Measurements from ENCODE around the gene POC1A. TPM values are rescaled to one million over a fixed set of nuclear protein-coding genes. Genes with fewer than 3 reads are reported as not detected.
A peak's percentile ranks its signal among the peaks of the same experiment; 100 is the strongest.

The POC1A gene
- total RNA-seq, 1 donor from 2014 or later, result 9.4 TPM

- no peaks in the 10 kb centered on the region for H3K27me3 Mint-ChIP-seq (ENCODE audit: low read depth)
- no peak overlapping the region for H3K27ac Mint-ChIP-seq
- H3K36me3 Mint-ChIP-seq, result no peaks in the 10 kb centered on the region
- H3K9me3 Mint-ChIP-seq, result no peaks in the 10 kb centered on the region
- peaks cover 8% of the 10 kb centered on the region for H3K4me1 Mint-ChIP-seq
- DNase-seq (ENCODE audit: low spot score in 2 of 2, unreplicated experiment in 2 of 2), result no peak
- H3K4me3 Mint-ChIP-seq, result no peak overlapping the region
- no peak for TF ChIP-seq CTCF (IDR thresholded peaks at IDR 0.05; ENCODE audit: unreplicated experiment)
Observed at GRCh38 chr3:52126036-52126435, 28.2 kb downstream of the POC1A start.

GRCh38 chr3:52124766-52125165, 29.5 kb downstream of the POC1A start:
- H3K27ac Mint-ChIP-seq, result no peak overlapping the region
- no peaks in the 10 kb centered on the region for H3K36me3 Mint-ChIP-seq
- peaks cover 8% of the 10 kb centered on the region for H3K4me1 Mint-ChIP-seq
- H3K9me3 Mint-ChIP-seq, result no peaks in the 10 kb centered on the region
- TF ChIP-seq CTCF (IDR thresholded peaks at IDR 0.05; ENCODE audit: unreplicated experiment), result no peak
- no peak overlapping the region for H3K4me3 Mint-ChIP-seq
- no peaks in the 10 kb centered on the region for H3K27me3 Mint-ChIP-seq (ENCODE audit: low read depth)
- DNase-seq (ENCODE audit: low spot score in 2 of 2, unreplicated experiment in 2 of 2), result no peak

GRCh38 chr3:52124126-52124525, 30.1 kb downstream of the POC1A start:
- no peak overlapping the region for H3K27ac Mint-ChIP-seq
- no peaks in the 10 kb centered on the region for H3K36me3 Mint-ChIP-seq
- H3K27me3 Mint-ChIP-seq (ENCODE audit: low read depth), result no peaks in the 10 kb centered on the region
- H3K4me1 Mint-ChIP-seq, result peaks cover 8% of the 10 kb centered on the region
- no peak overlapping the region for H3K4me3 Mint-ChIP-seq
- DNase-seq (ENCODE audit: low spot score in 2 of 2, unreplicated experiment in 2 of 2), result no peak
- TF ChIP-seq CTCF (IDR thresholded peaks at IDR 0.05; ENCODE audit: unreplicated experiment), result no peak
- no peaks in the 10 kb centered on the region for H3K9me3 Mint-ChIP-seq

GRCh38 chr3:52123106-52123725, 31.0 kb downstream of the POC1A start:
- no peaks in the 10 kb centered on the region for H3K36me3 Mint-ChIP-seq
- no peaks in the 10 kb centered on the region for H3K9me3 Mint-ChIP-seq
- DNase-seq (ENCODE audit: low spot score in 2 of 2, unreplicated experiment in 2 of 2), result peak; percentile 65 to 90
- TF ChIP-seq CTCF (IDR thresholded peaks at IDR 0.05; ENCODE audit: unreplicated experiment), result peak; percentile 88
- H3K27ac Mint-ChIP-seq, result no peak overlapping the region
- H3K4me1 Mint-ChIP-seq, result peaks cover 4% of the 10 kb centered on the region
- H3K27me3 Mint-ChIP-seq (ENCODE audit: low read depth), result no peaks in the 10 kb centered on the region
- H3K4me3 Mint-ChIP-seq, result no peak overlapping the region

- DNase-seq (ENCODE audit: low spot score in 2 of 2, unreplicated experiment in 2 of 2), result no peak
- TF ChIP-seq CTCF (IDR thresholded peaks at IDR 0.05; ENCODE audit: unreplicated experiment), result no peak
- no peaks in the 10 kb centered on the region for H3K27me3 Mint-ChIP-seq (ENCODE audit: low read depth)
- no peak overlapping the region for H3K27ac Mint-ChIP-seq
- no peaks in the 10 kb centered on the region for H3K9me3 Mint-ChIP-seq
- no peak overlapping the region for H3K4me3 Mint-ChIP-seq
- H3K4me1 Mint-ChIP-seq, result no peaks in the 10 kb centered on the region
- no peaks in the 10 kb centered on the region for H3K36me3 Mint-ChIP-seq
Observed at GRCh38 chr3:52122491-52122890, 31.7 kb downstream of the POC1A start.

GRCh38 chr3:52121813-52122212, 32.4 kb downstream of the POC1A start:
- Mint-ChIP-seq H3K27me3 (ENCODE audit: low read depth) (no peaks in the 10 kb centered on the region), H3K9me3 (no peaks in the 10 kb centered on the region), H3K27ac (no peak overlapping the region), H3K4me3 (no peak overlapping the region), H3K4me1 (no peaks in the 10 kb centered on the region), H3K36me3 (no peaks in the 10 kb centered on the region)
- no peak for DNase-seq (ENCODE audit: low spot score in 2 of 2, unreplicated experiment in 2 of 2)
- no peak for TF ChIP-seq CTCF (IDR thresholded peaks at IDR 0.05; ENCODE audit: unreplicated experiment)

All from mesothelial cell of epicardium (in vitro differentiated cells).